Hindlimb muscle (tissue), 1 donor: Measurements from ENCODE around the gene MRPL36. TPM values are rescaled to one million over a fixed set of nuclear protein-coding genes. Genes with fewer than 3 reads are reported as not detected.
"Not testable (repeated sequence)": the region's sequence is repeated elsewhere in the genome, so short reads cannot be mapped to it uniquely, and the experiment has no call there.

Experiments used
- DNase-seq: peaks from one replicate; pipeline ENCODE4 v3.0.0-alpha.2; 2013
- polyA plus RNA-seq: library from polyadenylated mRNA; unstranded; fragments of 120-200 nt; gene quantifications from one replicate; pipeline ENCODE4 v1.2.1, GENCODE V29; 2013; ENCODE audit not compliant: insufficient read length

The MRPL36 gene
- 32.8 TPM for polyA plus RNA-seq

GRCh38 chr5:1799602-1800471, at the start of gene MRPL36:
Gene MRPL36 (minus strand): TSS chr5:1799837. CDS start chr5:1798935, 902 bp downstream.
- peak; percentile 96 for DNase-seq

GRCh38 chr5:1847611-1848010, 48.0 kb upstream of the MRPL36 start:
- DNase-seq: no peak

- no peak for DNase-seq
Measured at GRCh38 chr5:1847056-1847455, 47.4 kb upstream of the MRPL36 start.

- DNase-seq: no peak
Measured at GRCh38 chr5:1846583-1846982, 46.9 kb upstream of the MRPL36 start.

GRCh38 chr5:1845696-1846095, 46.1 kb upstream of the MRPL36 start:
- DNase-seq: no peak

- DNase-seq: no peak
Measured at GRCh38 chr5:1844708-1845436, 45.2 kb upstream of the MRPL36 start.

- not testable (repeated sequence) for DNase-seq
Measured at GRCh38 chr5:1843761-1844160, 44.1 kb upstream of the MRPL36 start.

- no peak for DNase-seq
Measured at GRCh38 chr5:1842004-1842819, 42.6 kb upstream of the MRPL36 start.

GRCh38 chr5:1840741-1841521, 41.3 kb upstream of the MRPL36 start:
- DNase-seq: no peak

- no peak for DNase-seq
Measured at GRCh38 chr5:1840071-1840547, 40.5 kb upstream of the MRPL36 start.

- no peak for DNase-seq
Measured at GRCh38 chr5:1838013-1838412, 38.4 kb upstream of the MRPL36 start.

GRCh38 chr5:1836891-1837880, 37.5 kb upstream of the MRPL36 start:
- no peak for DNase-seq

- no peak for DNase-seq
Measured at GRCh38 chr5:1836176-1836890, 36.7 kb upstream of the MRPL36 start.

GRCh38 chr5:1835431-1835830, 35.8 kb upstream of the MRPL36 start:
- no peak for DNase-seq

- no peak for DNase-seq
Measured at GRCh38 chr5:1834721-1835429, 35.2 kb upstream of the MRPL36 start.

GRCh38 chr5:1834022-1834551, 34.5 kb upstream of the MRPL36 start:
- no peak for DNase-seq

- no peak for DNase-seq
Measured at GRCh38 chr5:1833264-1834021, 33.8 kb upstream of the MRPL36 start.
